Measurements from ENCODE around the gene ACOXL.

The ACOXL gene

DNA sequence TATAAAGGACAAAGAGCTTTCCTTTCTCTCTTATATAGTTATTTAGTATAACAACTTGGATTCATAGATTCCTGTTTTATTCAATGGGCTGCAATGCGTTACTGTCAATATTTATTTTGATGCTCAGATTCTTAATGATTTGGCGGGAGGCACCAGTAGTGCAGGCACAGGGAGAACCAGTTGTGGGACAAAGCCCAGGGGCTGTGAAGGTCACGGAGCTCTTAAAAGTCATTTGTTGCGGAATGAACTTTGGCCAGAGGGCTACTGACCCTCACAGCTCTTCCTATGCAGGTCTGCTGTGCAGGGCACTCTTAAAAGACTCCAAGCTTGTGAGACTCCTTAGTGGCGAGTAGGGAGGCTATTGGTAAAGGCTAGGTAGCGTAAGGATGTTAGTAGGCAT lies 422.4 kb downstream of the ACOXL start:
- no peak for TF ChIP-seq CTCF (IDR thresholded peaks at IDR 0.05; ENCODE audit: extremely low read depth, missing control alignments)
- DNase-seq (ENCODE audit: low spot score), result no peak

DNA sequence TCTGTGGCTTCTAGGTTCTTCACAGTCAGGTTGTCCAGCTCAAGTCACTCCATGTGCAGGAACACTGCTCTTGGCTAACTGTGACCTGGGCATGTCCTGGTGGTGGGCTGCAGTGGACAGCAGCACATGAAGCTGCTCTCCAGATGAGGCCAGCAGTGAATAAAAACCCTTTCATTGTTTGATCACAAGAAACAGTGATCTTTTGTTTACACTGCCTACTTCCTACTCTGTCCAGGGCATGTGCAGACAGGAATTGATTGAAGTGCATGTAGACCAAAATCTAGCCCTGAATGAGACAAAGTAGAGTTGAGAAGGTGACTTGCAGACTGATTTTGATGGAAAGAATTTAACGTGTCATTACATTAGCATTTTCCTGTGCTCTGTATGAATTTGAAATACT lies 423.2 kb downstream of the ACOXL start:
- DNase-seq (ENCODE audit: low spot score), result no peak

DNA sequence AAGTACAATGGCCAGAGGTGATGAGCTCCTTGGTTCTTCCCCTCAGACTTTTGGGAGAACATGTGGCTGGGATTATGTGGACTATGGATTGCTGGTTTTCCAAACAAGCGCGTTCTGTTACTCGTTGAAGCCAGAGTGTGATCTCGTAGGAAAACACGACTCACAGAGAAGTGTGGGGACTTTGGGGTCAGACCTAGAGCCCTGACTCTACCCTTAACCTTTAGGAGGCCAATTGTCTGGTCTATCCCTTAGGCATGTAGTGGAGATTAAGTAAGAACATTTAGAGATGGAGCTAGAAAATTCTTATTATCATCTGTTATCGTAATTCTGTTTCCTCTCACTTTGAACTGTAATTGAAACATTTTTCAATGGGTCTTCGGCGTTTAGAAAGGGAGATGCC lies 424.2 kb downstream of the ACOXL start:
- no peak for DNase-seq (ENCODE audit: low spot score)
- TF ChIP-seq CTCF (IDR thresholded peaks at IDR 0.05; ENCODE audit: extremely low read depth, missing control alignments), result no peak

More for the DNA sequence above, 423.2 kb downstream of the ACOXL start:
- TF ChIP-seq CTCF (IDR thresholded peaks at IDR 0.05; ENCODE audit: extremely low read depth, missing control alignments), result no peak

- no peak for DNase-seq (ENCODE audit: low spot score)
- TF ChIP-seq CTCF (IDR thresholded peaks at IDR 0.05; ENCODE audit: extremely low read depth, missing control alignments), result no peak
Measured at GRCh38 chr2:111157071-111157661, 424.8 kb downstream of the ACOXL start.

DNA sequence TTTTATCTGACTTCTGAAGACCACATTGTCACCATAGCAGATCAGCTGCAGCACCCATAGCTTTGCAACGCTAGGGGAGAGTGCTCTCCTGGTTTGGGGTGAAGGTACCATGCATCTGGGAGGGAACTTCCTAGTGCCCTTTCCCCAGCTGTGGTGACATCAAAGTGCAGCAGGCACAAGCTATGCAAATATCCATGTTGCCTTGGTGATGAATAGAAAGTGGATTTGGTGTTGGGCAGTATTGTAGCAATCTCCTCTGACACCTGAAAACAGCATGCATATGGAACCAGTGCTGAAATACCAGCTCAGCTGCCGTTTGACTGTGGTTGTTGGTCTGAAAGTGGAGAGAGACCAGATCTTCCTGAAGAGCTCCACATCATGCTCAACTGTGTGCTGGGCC lies 425.4 kb downstream of the ACOXL start:
- TF ChIP-seq CTCF (IDR thresholded peaks at IDR 0.05; ENCODE audit: extremely low read depth, missing control alignments), result no peak
- DNase-seq (ENCODE audit: low spot score), result no peak

DNA sequence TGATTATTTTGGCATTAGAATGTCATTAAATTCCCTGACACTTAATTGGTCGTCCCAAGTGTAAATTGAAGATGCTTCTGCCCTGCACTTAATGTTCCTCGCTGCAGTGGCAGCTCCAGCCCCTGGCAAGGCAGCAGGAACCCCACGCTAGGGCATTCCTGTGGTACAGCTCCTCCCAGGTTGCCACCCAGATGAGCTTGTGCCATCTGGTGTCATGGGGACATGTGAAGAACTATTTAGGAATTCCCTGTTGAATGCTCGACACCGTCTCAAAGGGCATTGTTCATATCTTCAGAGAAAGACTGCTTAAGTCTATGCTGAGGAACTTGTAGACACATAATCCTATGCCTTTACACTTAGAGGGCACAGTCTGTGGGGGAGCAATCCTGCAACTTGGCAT lies 427.3 kb downstream of the ACOXL start:
- no peak for DNase-seq (ENCODE audit: low spot score)

DNA sequence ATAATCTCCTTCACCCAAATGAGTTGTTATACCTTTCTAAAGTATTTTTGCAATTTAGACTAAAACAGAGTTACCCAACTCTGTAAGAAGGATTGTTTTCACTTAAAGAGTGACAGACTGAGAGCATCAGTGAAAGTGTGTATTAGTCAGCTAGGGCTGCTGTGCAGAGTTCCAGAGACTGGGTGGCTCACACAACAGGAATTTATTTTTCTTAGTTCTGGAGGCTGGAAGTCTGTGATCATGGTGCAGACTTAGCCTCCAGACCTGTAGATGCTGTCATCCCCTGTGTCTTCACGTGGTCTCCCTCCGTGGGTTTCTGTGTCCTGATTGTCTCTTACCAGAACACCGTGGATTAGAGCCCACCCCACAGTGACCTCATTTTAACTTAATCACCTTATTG lies 428.4 kb downstream of the ACOXL start:
- no peak for TF ChIP-seq CTCF (IDR thresholded peaks at IDR 0.05; ENCODE audit: extremely low read depth, missing control alignments)
- DNase-seq (ENCODE audit: low spot score), result no peak

More for the DNA sequence above, 427.3 kb downstream of the ACOXL start:
- TF ChIP-seq CTCF (IDR thresholded peaks at IDR 0.05; ENCODE audit: extremely low read depth, missing control alignments), result no peak
